ACC112 (cell line): ENCODE data around the gene YES1.
"Not testable (repeated sequence)": the region's sequence is repeated elsewhere in the genome, so short reads cannot be mapped to it uniquely, and the experiment has no call there.

ENCODE experiments used
- H2AFZ ChIP-seq: fragments of 200-600 bp; sonication (generic); one replicate; pipeline ENCODE4 v1.6.0; 2017; ENCODE audit warnings: antibody characterized with exemption, low read length; ENCODE audit not compliant: unreplicated experiment
- H3K27ac ChIP-seq: fragments of 200-600 bp; sonication (generic); 2 replicates; pipeline ENCODE4 v1.5.1; 2014; ENCODE audit warnings: low read depth, mild to moderate bottlenecking, antibody characterized with exemption, low read length, moderate library complexity
- H3K27me3 ChIP-seq: fragments of 200-600 bp; sonication (generic); 2 replicates; pipeline ENCODE4 v1.6.1; 2014; ENCODE audit warnings: mild to moderate bottlenecking, antibody characterized with exemption, low read length, moderate library complexity, mixed read lengths; ENCODE audit not compliant: insufficient read depth
- H3K36me3 ChIP-seq: fragments of 200-600 bp; sonication (generic); 2 replicates; pipeline ENCODE4 v1.6.1; 2016; ENCODE audit warnings: mild to moderate bottlenecking, antibody characterized with exemption, low read length, moderate library complexity, mixed read lengths; ENCODE audit not compliant: insufficient read depth
- H3K4me1 ChIP-seq: fragments of 200-600 bp; sonication (generic); one replicate; pipeline ENCODE4 v1.6.1; 2016; ENCODE audit warnings: low read length, mixed read lengths; ENCODE audit not compliant: insufficient read depth, unreplicated experiment, control insufficient read depth
- H3K4me3 ChIP-seq: fragments of 200-600 bp; sonication (generic); 2 replicates; pipeline ENCODE4 v1.5.1; 2014; ENCODE audit warnings: mild to moderate bottlenecking, low read depth, low read length
- H3K79me2 ChIP-seq: fragments of 200-600 bp; sonication (generic); one replicate; pipeline ENCODE4 v1.6.0; 2016; ENCODE audit warnings: low read length; ENCODE audit not compliant: control insufficient read depth, unreplicated experiment, insufficient read depth

The YES1 gene

GRCh38 chr18:809228-809627 is 2.8 kb downstream of the YES1 start:
- H3K27me3 ChIP-seq, H2AFZ ChIP-seq, H3K36me3 ChIP-seq, H3K4me3 ChIP-seq, H3K27ac ChIP-seq: not testable (repeated sequence)
- peaks cover 33% of the 10 kb centered on the region for H3K4me1 ChIP-seq
- H3K79me2 ChIP-seq, result peaks cover 74% of the 10 kb centered on the region

DNA sequence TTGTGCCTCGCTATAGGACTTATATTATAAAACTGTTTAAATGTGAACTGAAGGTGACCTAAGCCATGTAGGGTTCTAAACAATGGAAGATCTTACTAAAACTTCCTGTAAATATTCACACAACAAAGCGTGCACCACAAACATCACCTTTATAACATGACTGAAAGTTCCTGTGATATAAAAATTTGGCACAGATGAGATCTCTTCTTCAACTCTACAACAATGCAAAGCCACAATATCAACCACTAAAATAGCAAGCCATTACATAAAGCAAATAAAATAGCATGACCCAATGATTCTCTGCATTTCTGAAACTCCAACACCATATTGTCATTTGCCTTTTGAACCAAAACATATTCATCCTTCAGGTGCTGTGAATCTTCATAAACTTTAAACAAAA is 3.5 kb downstream of the YES1 start:
- Histone ChIP-seq H3K36me3 (no peaks in the 10 kb centered on the region), H3K4me3 (no peak overlapping the region), H2AFZ (no peak overlapping the region), H3K79me2 (peaks cover 81% of the 10 kb centered on the region), H3K27me3 (no peaks in the 10 kb centered on the region), H3K27ac (no peak overlapping the region), H3K4me1 (peaks cover 33% of the 10 kb centered on the region)

DNA sequence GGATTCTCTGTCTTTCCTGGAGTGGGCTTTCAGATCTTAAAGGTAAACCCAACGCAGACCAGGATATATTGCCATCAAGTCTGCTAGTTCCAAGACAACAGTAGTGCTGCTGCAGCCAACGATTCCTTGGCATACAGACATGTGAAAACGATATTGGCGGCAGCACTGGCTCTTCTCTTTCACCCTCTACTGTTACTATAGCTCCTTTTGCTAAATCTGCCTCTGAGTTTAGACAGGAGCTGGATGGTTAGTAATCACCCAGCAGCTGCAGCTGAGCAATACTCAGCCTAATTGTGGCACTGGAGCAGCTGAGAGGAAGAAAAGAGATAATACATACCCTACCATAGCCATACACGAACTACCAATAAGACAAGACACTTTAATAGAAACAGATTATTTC is 4.0 kb downstream of the YES1 start:
- no peak overlapping the region for H3K27ac ChIP-seq
- H3K4me3 ChIP-seq, result 0 out of 2 replicates have a peak overlapping the region, but pooled peaks have one; percentile 7
- H3K4me1 ChIP-seq, result peaks cover 30% of the 10 kb centered on the region
- H2AFZ ChIP-seq, result no peak overlapping the region
- H3K27me3 ChIP-seq, result no peaks in the 10 kb centered on the region
- peaks cover 85% of the 10 kb centered on the region for H3K79me2 ChIP-seq
- no peaks in the 10 kb centered on the region for H3K36me3 ChIP-seq

DNA sequence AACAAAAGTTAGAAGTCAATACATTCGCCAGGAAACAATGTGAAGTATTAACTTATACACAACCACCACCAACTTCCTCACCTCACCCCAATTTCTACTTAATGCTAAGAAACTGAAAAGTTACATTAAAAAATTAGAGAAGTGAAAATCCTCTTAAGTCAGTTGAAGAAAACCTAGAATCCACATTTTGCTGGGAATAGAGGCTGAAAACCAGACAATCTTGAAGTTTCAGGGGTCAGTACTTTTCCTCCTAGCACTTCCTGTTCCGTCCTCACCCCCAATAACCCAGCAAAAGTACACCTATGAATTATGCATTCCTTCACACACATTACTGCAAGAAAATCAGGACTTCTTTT is 6.3 kb downstream of the YES1 start:
- peaks cover 87% of the 10 kb centered on the region for H3K79me2 ChIP-seq
- H3K4me3 ChIP-seq, result peak overlapping the region; percentile 54
- H3K4me1 ChIP-seq, result peaks cover 27% of the 10 kb centered on the region
- H3K36me3 ChIP-seq, result no peaks in the 10 kb centered on the region
- H3K27ac ChIP-seq, result no peak overlapping the region
- H3K27me3 ChIP-seq, result no peaks in the 10 kb centered on the region
- no peak overlapping the region for H2AFZ ChIP-seq

DNA sequence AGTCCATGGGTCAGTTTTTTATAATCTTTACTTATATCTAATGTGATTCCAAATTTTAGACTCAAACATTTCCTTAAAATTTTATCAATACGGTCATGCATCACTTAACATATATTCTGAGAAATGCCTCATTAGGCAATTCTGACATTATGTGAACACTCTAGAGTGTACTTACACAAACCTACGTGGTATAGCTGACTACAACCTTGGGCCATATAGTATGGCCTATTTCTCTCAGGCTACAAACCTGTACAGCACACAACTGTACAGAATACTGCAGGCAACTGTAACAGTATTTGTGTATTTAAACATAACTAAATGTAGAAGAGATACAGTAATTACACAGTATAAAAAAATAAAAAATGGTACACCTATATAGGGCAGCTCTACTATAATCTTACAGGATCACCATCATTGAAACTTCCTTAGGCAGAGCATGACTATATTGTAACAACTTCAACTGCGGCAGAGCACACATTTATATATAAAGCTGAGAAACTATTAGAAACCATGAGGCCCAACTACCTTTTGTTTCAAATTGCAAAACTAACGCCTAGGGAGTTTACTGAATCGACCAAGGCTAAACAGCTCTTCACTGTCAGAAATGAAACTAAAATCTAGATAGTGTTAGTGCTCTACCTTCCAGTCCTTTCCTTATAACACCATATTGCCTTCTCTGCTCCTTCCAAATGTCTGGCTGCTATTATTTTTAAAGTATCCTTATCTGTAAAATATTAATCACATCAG is 6.9 kb downstream of the YES1 start:
- Histone ChIP-seq H3K4me3 (peak overlapping the region; percentile 54), H3K27me3 (no peaks in the 10 kb centered on the region), H3K79me2 (peaks cover 87% of the 10 kb centered on the region), H3K4me1 (peaks cover 24% of the 10 kb centered on the region), H3K27ac (no peak overlapping the region), H2AFZ (no peak overlapping the region), H3K36me3 (0 out of 2 replicates have a peak, but pooled peaks cover 4% of the 10 kb centered on the region)

DNA sequence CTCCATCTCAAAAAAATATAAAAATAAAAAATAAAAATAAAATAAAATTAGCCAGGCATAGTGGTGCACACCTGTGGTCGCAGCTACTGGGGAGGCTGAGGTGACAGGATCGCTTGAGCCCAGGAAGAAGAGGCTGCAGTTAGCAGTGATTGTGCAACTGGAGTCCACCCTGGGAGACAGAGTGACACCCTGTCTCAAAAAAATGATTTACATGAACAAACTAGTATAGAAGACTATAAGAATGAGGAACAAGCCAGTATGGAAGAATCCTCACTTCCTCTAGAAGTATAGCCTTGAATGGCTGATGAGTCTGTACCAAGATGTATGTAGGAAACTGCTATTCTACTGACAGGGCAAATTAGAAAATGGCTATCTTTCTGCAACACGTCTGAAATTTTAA is 10.9 kb downstream of the YES1 start:
- H2AFZ ChIP-seq, result no peak overlapping the region
- H3K4me3 ChIP-seq, result no peak overlapping the region
- H3K79me2 ChIP-seq, result peaks cover 71% of the 10 kb centered on the region
- no peaks in the 10 kb centered on the region for H3K27me3 ChIP-seq
- H3K36me3 ChIP-seq, result 0 out of 2 replicates have a peak, but pooled peaks cover 4% of the 10 kb centered on the region
- H3K27ac ChIP-seq, result no peak overlapping the region
- H3K4me1 ChIP-seq, result peaks cover 7% of the 10 kb centered on the region

- peaks cover 68% of the 10 kb centered on the region for H3K79me2 ChIP-seq
- 0 out of 2 replicates have a peak, but pooled peaks cover 4% of the 10 kb centered on the region for H3K36me3 ChIP-seq
- no peaks in the 10 kb centered on the region for H3K27me3 ChIP-seq
Measured at GRCh38 chr18:799943-800342, 12.1 kb downstream of the YES1 start.

DNA sequence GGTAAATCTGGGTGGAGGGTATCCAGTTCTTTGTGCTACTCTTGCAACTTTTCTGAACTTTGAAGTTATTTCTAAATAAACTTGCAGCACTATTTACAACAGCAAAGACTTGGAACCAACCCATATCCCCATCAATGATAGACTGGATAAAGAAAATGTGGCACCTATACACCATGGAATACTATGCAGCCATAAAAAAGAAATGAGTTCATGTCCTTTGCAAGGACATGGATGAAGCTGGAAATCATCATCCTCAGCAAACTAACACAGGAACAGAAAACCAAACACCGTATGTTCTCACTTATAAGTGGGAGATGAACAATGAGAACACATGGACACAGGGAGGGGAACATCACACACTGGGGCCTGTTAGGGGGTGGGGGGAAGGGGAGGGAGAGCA is 16.7 kb downstream of the YES1 start:
- H3K27ac ChIP-seq, H3K27me3 ChIP-seq, H3K4me3 ChIP-seq, H2AFZ ChIP-seq, H3K36me3 ChIP-seq, H3K4me1 ChIP-seq: not testable (repeated sequence)
- H3K79me2 ChIP-seq, result peaks cover 58% of the 10 kb centered on the region

More at GRCh38 chr18:799943-800342, 12.1 kb downstream of the YES1 start:
- Histone ChIP-seq H3K4me1 (no peaks in the 10 kb centered on the region), H2AFZ (no peak overlapping the region), H3K4me3 (no peak overlapping the region), H3K27ac (no peak overlapping the region)

DNA sequence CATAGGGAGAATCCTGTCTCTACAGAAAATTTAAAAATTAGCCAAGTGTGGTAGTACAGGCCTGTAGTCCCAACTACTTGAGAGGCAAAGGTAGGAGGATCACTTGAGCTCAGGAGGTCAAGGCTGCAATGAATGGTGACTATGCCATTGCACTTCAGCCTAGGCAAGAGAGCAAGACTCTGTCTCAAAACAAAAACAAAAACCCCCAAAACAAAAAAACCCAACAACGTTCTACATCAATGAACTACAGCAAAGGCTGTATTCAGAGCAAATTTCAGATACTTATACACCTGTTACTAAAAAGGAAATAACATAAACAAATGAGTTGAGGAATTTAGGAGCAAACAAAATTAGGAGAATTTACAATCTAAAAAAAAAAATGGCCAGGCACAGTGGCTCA is 22.6 kb downstream of the YES1 start:
- Histone ChIP-seq H3K4me1 (peaks cover 5% of the 10 kb centered on the region), H3K27me3 (no peaks in the 10 kb centered on the region), H3K36me3 (no peaks in the 10 kb centered on the region), H3K79me2 (peaks cover 62% of the 10 kb centered on the region), H2AFZ (no peak overlapping the region), H3K27ac (no peak overlapping the region), H3K4me3 (no peak overlapping the region)

DNA sequence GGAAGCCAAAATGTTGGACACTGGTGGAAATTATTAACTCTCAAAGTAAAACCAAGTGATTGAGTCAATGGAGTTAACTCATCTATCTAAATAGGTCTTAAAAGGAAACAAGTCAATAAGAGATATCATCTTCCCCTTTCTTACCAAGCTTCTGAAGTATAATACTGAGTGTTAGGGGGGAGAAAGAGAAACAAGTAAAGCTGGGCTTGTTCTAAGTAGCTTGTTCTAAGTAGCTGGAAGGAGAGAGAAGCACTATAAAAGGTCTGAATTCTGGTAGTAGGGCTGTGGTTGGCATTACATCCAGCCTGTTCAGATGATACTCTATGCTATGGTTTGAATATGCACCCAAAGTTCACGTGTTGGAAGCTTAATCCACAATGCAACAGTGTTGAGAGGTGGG is 26.8 kb downstream of the YES1 start:
- peaks cover 60% of the 10 kb centered on the region for H3K79me2 ChIP-seq

GRCh38 chr18:784470-785172 is 27.4 kb downstream of the YES1 start:
- no peak overlapping the region for H3K4me3 ChIP-seq
- H3K36me3 ChIP-seq, result no peaks in the 10 kb centered on the region
- H3K27me3 ChIP-seq, result no peaks in the 10 kb centered on the region
- peaks cover 5% of the 10 kb centered on the region for H3K4me1 ChIP-seq
- no peak overlapping the region for H3K27ac ChIP-seq
- no peak overlapping the region for H2AFZ ChIP-seq
- H3K79me2 ChIP-seq, result peaks cover 62% of the 10 kb centered on the region

More for the DNA sequence above, 26.8 kb downstream of the YES1 start:
- Histone ChIP-seq H3K27ac (no peak overlapping the region), H2AFZ (no peak overlapping the region), H3K4me1 (peaks cover 5% of the 10 kb centered on the region), H3K27me3 (no peaks in the 10 kb centered on the region), H3K4me3 (no peak overlapping the region), H3K36me3 (no peaks in the 10 kb centered on the region)
